ENCODE measurements around the gene GABRG3. TPM values are rescaled to one million over a fixed set of nuclear protein-coding genes. Genes with fewer than 3 reads are reported as not detected.

GABRG3 gene
- total RNA-seq, 1 experiment from 2014 or later, result not detected

DNA sequence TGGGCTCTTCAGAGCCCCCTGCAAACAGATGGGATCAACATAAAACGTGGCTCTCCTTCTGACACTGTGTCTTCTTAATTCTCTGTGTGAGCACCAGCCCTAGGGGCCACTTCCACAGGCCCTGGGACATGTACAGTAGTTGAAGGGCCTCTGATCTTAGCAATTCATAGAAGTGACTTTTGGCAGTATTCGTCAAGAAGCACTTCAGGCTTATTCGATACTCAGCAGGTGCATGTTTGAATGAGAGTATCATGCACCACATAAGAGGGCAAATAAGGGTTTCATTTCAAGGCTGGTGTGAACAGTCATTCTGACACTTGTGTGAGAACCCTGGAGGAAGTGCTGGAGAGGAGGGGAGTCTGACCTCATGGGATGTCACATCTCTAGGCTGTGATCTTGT is 113.9 kb downstream of the GABRG3 start:
- H3K4me3 ChIP-seq, result no peak overlapping the region
- no peak for DNase-seq (ENCODE audit: low read depth in 1 of 2, low spot score in 2 of 2)
- H3K9me3 ChIP-seq (replicated peaks), result peaks cover 6% of the 10 kb centered on the region; the same call in 1 of the 2 replicates
- no peaks in the 10 kb centered on the region for H3K36me3 ChIP-seq
- H3K27ac ChIP-seq, result no peak overlapping the region
- H3K27me3 ChIP-seq (replicated peaks), result no peaks in the 10 kb centered on the region
- H3K4me1 ChIP-seq (replicated peaks), result no peaks in the 10 kb centered on the region

DNA sequence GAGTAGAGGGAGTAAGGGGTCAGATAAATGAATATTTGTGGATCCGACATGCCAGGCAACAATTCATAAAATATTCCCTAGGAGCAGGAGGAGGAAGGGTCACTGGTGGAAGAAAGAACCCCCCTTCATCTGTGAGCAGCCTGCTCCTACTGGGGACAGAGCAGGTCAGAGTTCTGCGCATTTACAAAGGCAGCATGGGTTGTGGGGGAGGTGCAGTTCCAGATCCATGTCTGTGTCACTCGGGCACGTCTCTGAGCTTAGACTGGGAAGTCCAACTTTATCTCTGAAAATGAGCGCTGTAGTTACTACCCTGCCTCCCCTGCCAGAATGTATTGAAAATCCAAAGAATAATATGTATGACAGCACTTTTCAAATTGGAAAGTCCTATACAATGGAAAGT is 115.2 kb downstream of the GABRG3 start:
- no peak overlapping the region for H3K4me3 ChIP-seq
- peaks cover 6% of the 10 kb centered on the region; the same call in 1 of the 2 replicates for H3K9me3 ChIP-seq (replicated peaks)

DNA sequence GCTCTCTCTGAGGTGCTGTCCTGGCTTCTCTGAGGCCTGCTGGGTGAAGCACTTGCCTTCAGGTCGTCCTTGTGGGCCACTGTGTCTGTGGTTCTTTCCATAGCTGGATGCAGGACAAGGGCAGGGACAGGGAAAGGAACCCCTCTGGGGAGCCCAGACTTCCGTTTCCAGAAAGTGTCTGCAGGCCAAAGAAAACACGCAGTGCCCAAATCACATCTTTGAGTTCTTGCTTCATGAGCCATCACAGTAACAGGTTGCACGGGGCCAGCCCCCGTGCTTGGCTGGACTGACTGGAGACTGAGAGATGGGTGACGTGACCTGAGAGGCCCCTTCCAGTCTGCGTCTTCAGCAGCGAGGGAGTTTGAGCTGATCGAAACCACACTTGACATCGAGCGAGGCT is 115.8 kb downstream of the GABRG3 start:
- H3K27me3 ChIP-seq (replicated peaks), result no peaks in the 10 kb centered on the region
- peaks cover 5% of the 10 kb centered on the region; the same call in 1 of the 2 replicates for H3K9me3 ChIP-seq (replicated peaks)
- H3K4me3 ChIP-seq, result no peak overlapping the region
- H3K4me1 ChIP-seq (replicated peaks), result no peaks in the 10 kb centered on the region
- H3K36me3 ChIP-seq, result no peaks in the 10 kb centered on the region
- no peak overlapping the region for H3K27ac ChIP-seq
- DNase-seq (ENCODE audit: low read depth in 1 of 2, low spot score in 2 of 2), result no peak

More for the DNA sequence above, 115.2 kb downstream of the GABRG3 start:
- H3K36me3 ChIP-seq, result no peaks in the 10 kb centered on the region
- H3K4me1 ChIP-seq (replicated peaks), result no peaks in the 10 kb centered on the region
- H3K27ac ChIP-seq, result no peak overlapping the region
- no peak for DNase-seq (ENCODE audit: low read depth in 1 of 2, low spot score in 2 of 2)
- no peaks in the 10 kb centered on the region for H3K27me3 ChIP-seq (replicated peaks)

DNA sequence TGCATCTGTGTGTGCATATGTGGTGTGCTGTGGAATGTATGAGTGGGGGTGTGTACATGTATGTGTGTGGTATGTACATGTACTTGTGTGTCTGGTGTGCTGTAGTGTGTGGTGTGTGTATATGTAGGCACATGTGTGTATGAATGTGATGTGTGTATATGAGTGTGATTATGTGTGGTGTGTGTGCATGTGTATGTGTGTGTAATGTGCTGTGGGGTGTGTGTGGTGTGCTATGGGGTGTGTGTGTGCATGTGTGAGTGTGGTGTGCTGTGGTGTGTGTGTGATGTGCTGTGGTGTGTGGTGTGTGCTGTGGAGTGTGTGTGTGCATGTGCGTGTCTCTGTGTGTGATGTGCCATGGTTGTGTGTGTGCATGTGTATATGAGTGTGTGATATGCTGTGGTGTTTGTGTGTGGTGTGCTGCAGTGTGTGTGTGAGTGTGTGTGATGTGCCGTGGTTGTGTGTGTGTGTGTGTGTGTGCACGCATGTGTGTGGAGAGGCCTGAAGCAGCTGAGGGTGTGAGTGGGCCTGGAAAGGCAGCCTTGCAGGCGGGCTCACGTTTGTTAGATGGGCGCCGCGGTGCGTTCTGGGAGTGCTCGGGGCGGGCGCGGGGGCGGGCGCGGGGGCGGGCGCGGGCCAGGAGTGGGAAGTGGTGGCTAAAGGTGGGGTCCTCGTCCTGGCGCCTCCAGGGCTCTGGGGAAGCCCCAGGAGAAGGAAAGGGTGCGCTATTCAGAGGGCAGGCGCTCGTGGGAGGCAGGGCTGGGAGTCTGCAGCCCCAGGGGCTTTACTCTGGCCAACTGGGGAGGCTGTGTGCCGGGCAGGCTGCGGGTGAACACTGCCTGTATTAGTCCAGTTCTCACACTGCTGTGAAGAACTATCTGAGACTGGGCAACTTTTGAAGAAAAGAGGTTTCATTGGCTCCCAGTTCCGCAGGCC is 116.9 kb downstream of the GABRG3 start:
- no peak overlapping the region for H3K27ac ChIP-seq
- DNase-seq (ENCODE audit: low read depth in 1 of 2, low spot score in 2 of 2), result no peak
- no peaks in the 10 kb centered on the region for H3K27me3 ChIP-seq (replicated peaks)
- H3K4me3 ChIP-seq, result no peak overlapping the region
- no peaks in the 10 kb centered on the region for H3K36me3 ChIP-seq
- H3K9me3 ChIP-seq (replicated peaks), result peaks cover 3% of the 10 kb centered on the region; the same call in 1 of the 2 replicates
- no peaks in the 10 kb centered on the region for H3K4me1 ChIP-seq (replicated peaks)

DNA sequence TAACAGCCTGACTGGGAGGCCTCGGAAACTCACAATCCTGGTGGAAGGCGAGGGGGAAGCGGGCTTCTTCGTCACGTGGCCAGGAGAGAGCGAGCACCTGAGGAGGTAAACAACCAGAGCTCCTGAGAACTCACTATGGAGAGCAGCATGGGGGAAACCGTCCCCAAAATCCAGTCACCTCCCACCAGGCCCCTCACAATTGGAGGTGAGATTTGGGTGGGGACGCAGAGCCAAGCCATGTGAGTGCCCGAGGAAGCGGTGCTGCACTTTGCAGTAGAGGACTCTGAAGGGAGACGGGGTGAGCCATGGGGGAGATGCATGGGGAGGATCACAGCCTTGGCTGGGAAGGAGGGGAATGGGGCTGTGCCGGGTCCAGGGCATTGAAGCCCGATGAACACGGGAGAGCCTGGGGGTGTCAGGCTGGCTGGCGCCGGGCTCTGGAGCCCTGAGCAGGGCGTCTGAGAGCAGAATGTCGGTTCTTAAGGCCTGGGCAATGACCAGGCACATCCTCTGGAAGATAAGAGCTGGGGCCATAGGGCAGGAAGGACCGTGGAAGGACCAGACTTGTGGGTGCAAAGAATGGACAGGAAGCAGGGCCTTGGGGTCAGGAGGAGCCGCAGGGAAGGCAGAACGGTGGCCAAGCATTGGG is 117.7 kb downstream of the GABRG3 start:
- Histone ChIP-seq H3K27me3 (replicated peaks) (no peaks in the 10 kb centered on the region), H3K27ac (no peak overlapping the region), H3K4me3 (no peak overlapping the region), H3K36me3 (no peaks in the 10 kb centered on the region), H3K9me3 (replicated peaks) (peaks cover 3% of the 10 kb centered on the region; the same call in 1 of the 2 replicates), H3K4me1 (replicated peaks) (no peaks in the 10 kb centered on the region)
- DNase-seq (ENCODE audit: low read depth in 1 of 2, low spot score in 2 of 2), result no peak

DNA sequence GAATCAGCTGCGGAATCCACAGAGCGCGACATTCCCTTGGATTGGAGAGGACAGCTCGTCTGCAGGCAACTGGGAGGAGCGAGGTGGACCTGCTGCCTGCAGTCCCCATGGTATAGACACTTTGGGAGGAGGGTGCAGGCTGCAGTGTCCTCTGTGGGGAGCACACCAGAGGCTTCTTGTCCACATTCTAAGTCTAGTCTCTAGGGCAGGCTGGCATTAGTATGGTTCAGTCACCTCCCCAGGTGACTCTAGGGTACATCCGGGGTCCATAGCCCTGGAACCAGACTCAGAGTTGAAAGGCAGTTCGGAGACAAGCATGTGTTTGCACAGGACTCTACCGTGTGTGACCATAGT is 118.2 kb downstream of the GABRG3 start:
- Histone ChIP-seq H3K27me3 (replicated peaks) (no peaks in the 10 kb centered on the region), H3K9me3 (replicated peaks) (peaks cover 3% of the 10 kb centered on the region; the same call in 1 of the 2 replicates), H3K27ac (no peak overlapping the region), H3K4me3 (no peak overlapping the region), H3K36me3 (no peaks in the 10 kb centered on the region), H3K4me1 (replicated peaks) (no peaks in the 10 kb centered on the region)
- no peak for DNase-seq (ENCODE audit: low read depth in 1 of 2, low spot score in 2 of 2)

DNA sequence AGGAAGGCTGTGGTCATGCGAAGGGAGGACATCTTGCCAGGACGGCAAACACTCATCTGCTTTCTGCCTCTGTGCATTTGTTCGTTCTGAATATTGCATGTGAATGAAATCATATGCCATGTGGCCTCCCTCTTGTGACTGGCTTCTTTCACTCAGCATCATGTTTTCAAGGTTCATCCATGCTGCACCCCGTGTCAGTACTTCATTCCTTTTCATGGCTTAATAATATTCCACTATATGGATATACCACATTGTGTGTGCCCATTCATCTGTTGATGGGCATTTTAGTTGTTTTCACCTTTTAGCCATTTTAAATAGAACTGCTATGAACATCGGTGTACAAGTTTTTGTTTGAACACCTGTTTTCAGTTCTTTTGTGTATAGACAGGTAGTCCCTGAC is 118.7 kb downstream of the GABRG3 start:
- Histone ChIP-seq H3K27me3 (replicated peaks) (no peaks in the 10 kb centered on the region), H3K36me3 (no peaks in the 10 kb centered on the region), H3K27ac (no peak overlapping the region), H3K9me3 (replicated peaks) (peaks cover 3% of the 10 kb centered on the region; the same call in 1 of the 2 replicates), H3K4me1 (replicated peaks) (no peaks in the 10 kb centered on the region), H3K4me3 (no peak overlapping the region)
- DNase-seq (ENCODE audit: low read depth in 1 of 2, low spot score in 2 of 2), result no peak

DNA sequence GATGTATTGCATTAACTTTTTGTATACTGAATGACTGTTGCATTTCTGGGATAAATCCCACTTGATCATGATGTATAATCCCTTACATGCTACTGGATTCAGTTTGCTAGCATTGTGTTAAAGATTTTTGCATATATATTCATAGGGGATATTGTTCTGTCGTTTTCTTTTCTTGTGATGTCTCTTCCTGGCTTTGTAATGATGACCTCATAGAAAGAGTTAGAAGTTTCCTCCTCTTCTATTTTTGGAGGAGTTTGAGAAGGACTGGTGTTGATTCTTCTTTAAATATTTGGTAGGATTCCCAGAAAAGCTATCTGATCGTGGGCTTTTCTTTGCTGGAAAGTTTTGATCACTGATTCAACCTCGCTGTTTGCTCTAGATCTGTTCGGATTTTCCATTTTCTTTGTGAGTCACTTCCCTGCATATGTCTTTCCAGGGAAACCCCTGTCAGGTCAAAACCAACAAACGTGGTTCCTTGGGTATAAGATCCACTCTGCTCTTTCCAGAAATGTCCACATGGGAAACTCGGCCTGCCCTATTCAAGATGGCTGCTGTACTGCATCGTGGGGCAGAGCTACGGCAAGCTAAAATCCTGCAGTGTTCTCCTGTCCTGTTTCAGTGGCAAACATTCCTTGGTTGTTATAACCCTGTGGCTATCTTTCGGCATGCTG is 120.4 kb downstream of the GABRG3 start:
- no peak for DNase-seq (ENCODE audit: low read depth in 1 of 2, low spot score in 2 of 2)
- no peaks in the 10 kb centered on the region for H3K4me1 ChIP-seq (replicated peaks)

DNA sequence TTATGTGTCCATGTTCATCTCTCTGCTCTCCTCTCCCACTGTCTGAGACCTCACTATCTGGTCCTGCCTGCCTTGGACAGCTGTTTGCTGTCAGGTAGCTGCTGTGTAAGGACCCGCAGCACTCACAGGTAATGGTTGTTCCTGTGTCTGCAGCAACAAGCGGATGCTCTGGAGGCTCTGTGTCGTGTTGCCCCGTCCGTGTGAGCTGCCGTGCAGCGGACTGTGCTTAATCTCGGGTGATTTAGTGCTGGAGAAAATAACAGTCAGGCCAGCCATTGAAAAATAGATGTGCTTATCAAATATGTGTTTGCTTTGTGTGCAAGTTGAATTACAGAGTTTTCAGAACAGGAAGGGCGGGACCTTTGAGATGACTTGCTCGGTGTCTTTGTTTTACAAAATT is 121.4 kb downstream of the GABRG3 start:
- peaks cover 3% of the 10 kb centered on the region; the same call in 1 of the 2 replicates for H3K9me3 ChIP-seq (replicated peaks)
- no peak for DNase-seq (ENCODE audit: low read depth in 1 of 2, low spot score in 2 of 2)
- no peak overlapping the region for H3K27ac ChIP-seq
- H3K4me3 ChIP-seq, result no peak overlapping the region
- H3K27me3 ChIP-seq (replicated peaks), result no peaks in the 10 kb centered on the region
- H3K36me3 ChIP-seq, result no peaks in the 10 kb centered on the region
- no peaks in the 10 kb centered on the region for H3K4me1 ChIP-seq (replicated peaks)

More for the DNA sequence above, 120.4 kb downstream of the GABRG3 start:
- Histone ChIP-seq H3K36me3 (no peaks in the 10 kb centered on the region), H3K27me3 (replicated peaks) (no peaks in the 10 kb centered on the region), H3K27ac (no peak overlapping the region), H3K4me3 (no peak overlapping the region), H3K9me3 (replicated peaks) (peaks cover 3% of the 10 kb centered on the region; the same call in 1 of the 2 replicates)

DNA sequence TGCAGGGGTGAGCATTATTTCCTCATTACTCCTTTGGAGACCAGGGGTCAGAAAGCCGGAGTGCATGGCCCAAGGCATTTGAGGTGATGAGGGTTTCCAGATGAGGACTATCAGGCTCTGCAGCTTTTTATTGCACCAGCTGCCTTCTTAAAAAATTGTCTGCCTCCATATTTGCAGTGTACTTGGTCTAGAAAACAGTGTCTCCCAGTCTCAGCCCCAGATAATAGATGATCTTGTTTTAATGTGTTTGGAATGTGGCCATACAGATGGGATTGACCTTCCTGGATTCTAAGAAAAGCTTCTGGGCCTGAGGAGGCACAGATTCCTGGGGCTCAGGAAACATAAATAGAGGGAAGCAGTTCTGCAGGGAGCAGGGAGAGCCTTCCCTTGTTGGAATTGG is 123.3 kb downstream of the GABRG3 start:
- H3K27ac ChIP-seq, result no peak overlapping the region
- H3K27me3 ChIP-seq (replicated peaks), result no peaks in the 10 kb centered on the region
- peaks cover 3% of the 10 kb centered on the region; the same call in 1 of the 2 replicates for H3K9me3 ChIP-seq (replicated peaks)
- H3K36me3 ChIP-seq, result no peaks in the 10 kb centered on the region
- no peaks in the 10 kb centered on the region for H3K4me1 ChIP-seq (replicated peaks)
- DNase-seq (ENCODE audit: low read depth in 1 of 2, low spot score in 2 of 2), result no peak
- H3K4me3 ChIP-seq, result no peak overlapping the region

DNA sequence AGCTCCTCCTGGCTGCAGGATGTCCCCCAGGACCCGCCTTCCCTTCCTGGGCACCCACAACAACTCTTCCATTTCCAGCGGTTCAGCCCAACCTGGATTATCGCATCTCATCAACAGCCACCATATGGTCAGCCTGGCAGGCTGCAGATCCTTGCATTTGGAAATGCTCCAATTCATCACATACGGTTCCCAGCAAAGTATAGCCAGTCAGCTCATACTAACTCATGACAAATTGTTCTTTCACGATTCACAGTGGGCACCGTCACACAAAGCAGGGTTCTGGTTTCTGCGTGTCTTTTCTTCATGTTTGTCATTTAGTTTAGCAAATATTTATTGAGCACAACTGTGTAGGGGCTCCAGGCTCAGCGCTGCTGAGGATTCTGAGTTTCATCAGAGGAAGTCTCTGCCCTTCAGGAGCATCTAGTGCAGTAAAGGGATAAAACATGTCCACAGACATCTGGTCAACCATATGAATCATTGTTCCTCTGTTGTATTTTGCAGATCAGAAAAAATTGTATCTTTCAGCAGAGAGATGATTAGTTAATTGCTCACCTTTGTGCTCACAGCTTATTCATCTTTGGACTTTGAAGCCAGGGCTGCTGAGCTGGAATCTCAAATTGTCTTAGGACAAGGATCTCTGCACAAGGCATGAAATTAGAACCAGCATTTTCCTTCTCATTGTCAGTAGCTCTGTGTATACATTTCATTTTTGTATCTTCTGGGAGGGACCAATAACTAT is 125.1 kb downstream of the GABRG3 start:
- no peaks in the 10 kb centered on the region for H3K9me3 ChIP-seq (replicated peaks)
- H3K27me3 ChIP-seq (replicated peaks), result no peaks in the 10 kb centered on the region
- H3K4me1 ChIP-seq (replicated peaks), result no peaks in the 10 kb centered on the region
- no peaks in the 10 kb centered on the region for H3K36me3 ChIP-seq
- DNase-seq (ENCODE audit: low read depth in 1 of 2, low spot score in 2 of 2), result no peak
- no peak overlapping the region for H3K27ac ChIP-seq
- no peak overlapping the region for H3K4me3 ChIP-seq

DNA sequence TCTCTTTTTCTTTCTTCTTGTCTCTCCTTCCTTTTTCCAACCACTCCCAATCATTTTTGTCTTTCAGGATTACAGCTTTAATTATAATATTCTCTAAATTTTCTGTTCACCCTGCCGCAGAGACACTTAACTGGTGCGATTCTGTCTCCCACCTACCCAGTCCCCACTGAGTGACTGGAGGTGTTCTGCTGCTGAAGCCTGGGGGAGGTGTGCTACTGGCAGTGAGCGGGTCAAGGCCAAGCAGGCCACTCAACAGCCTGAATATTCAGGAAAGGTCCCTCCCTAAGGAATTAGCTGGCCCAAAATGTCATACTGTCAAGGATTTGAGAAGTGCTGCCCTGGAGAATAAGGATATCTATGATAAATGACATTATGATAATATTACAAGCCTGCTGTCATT is 126.5 kb downstream of the GABRG3 start:
- Histone ChIP-seq H3K9me3 (replicated peaks) (no peaks in the 10 kb centered on the region), H3K27me3 (replicated peaks) (no peaks in the 10 kb centered on the region), H3K36me3 (no peaks in the 10 kb centered on the region)

DNA sequence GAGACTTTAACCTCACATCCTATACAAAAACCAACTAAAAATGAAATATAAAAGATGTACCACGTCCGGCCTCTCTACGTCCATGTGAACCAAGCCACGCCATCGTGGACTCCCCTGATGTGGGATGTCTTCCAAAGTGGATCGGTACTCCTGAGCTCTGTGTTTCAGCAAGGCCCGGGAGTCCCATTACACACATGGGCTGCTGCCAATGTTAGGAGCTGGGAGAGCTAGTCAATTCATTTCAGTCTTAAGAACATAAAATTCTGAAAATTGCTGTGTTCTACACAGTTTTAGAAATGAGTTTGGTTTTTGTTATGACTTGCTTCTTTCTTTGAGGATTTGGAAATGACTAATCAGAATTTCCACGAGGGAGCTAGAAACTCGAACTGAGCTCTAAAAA is 131.0 kb downstream of the GABRG3 start:
- Histone ChIP-seq H3K4me1 (replicated peaks) (no peaks in the 10 kb centered on the region), H3K27ac (no peak overlapping the region), H3K36me3 (no peaks in the 10 kb centered on the region), H3K27me3 (replicated peaks) (no peaks in the 10 kb centered on the region), H3K9me3 (replicated peaks) (0 out of 2 replicates have a peak, but pooled peaks cover 3% of the 10 kb centered on the region), H3K4me3 (no peak overlapping the region)
- DNase-seq (ENCODE audit: low read depth in 1 of 2, low spot score in 2 of 2), result no peak

More for the DNA sequence above, 126.5 kb downstream of the GABRG3 start:
- Histone ChIP-seq H3K4me3 (no peak overlapping the region), H3K27ac (no peak overlapping the region), H3K4me1 (replicated peaks) (no peaks in the 10 kb centered on the region)
- no peak for DNase-seq (ENCODE audit: low read depth in 1 of 2, low spot score in 2 of 2)

All from SJSA1 (cell line).